OCI-LY7 (cell line): ENCODE measurements around the gene DEPDC1B. TPM values are rescaled to one million over a fixed set of nuclear protein-coding genes. Genes with fewer than 3 reads are reported as not detected.

ENCODE experiments used
- BruUV-seq: library from RNA; stranded (reverse); fragments of 400-500 nt; replicated peaks from 2 replicates; lab custom pipeline; 2021; lab: Mats Ljungman, UMichigan
- CTCF ChIA-PET: fragments of 300-600 bp; sonication (Branson Sonifier 250); formaldehyde crosslinking; loops from one replicate; lab custom pipeline; 2022; ENCODE audit warnings: antibody characterized with exemption; ENCODE audit not compliant: unreplicated experiment; lab: Charles Lee
- POLR2A ChIA-PET: fragments of 300-600 bp; sonication (Branson Sonifier 250); formaldehyde crosslinking; loops from one replicate; lab custom pipeline; 2022; ENCODE audit warnings: antibody characterized with exemption; lab: Charles Lee
- DNase-seq: peaks from one replicate; pipeline ENCODE4 v3.0.0-alpha.2; 2015; ENCODE audit warnings: low spot score
- H2AFZ ChIP-seq: fragments of 200-600 bp; sonication (generic), shearing (Covaris generic); 2 replicates; pipeline ENCODE4 v1.6.1; 2014; ENCODE audit warnings: mild to moderate bottlenecking, antibody characterized with exemption, low read length, moderate library complexity
- H3K27ac ChIP-seq: fragments of 200-600 bp; sonication (generic); 2 replicates; pipeline ENCODE4 v1.5.1; 2014; ENCODE audit warnings: mixed run types, low read depth, mild to moderate bottlenecking, moderate library complexity, low read length, inconsistent platforms; ENCODE audit not compliant: poor library complexity, severe bottlenecking
- H3K36me3 ChIP-seq: fragments of 200-600 bp; sonication (generic); 2 replicates; pipeline ENCODE4 v1.6.1; 2014; ENCODE audit warnings: mild to moderate bottlenecking, antibody characterized with exemption, low read length, moderate library complexity, mixed read lengths; ENCODE audit not compliant: insufficient read depth
- H3K4me1 ChIP-seq: fragments of 200-600 bp; sonication (generic); 2 replicates; pipeline ENCODE4 v1.5.1; 2014; ENCODE audit warnings: mild to moderate bottlenecking, low read length; ENCODE audit not compliant: insufficient read depth, poor library complexity, severe bottlenecking
- H3K4me2 ChIP-seq: fragments of 200-600 bp; sonication (generic); 2 replicates; pipeline ENCODE4 v1.6.1; 2014; ENCODE audit warnings: mild to moderate bottlenecking, low read length
- H3K4me3 ChIP-seq: fragments of 200-600 bp; sonication (generic); 2 replicates; pipeline ENCODE4 v1.5.1; 2014; ENCODE audit warnings: mild to moderate bottlenecking, low read depth, low read length; ENCODE audit not compliant: poor library complexity, severe bottlenecking
- H3K79me2 ChIP-seq: fragments of 200-600 bp; sonication (generic); 2 replicates; pipeline ENCODE4 v1.6.1; 2016; ENCODE audit warnings: low read depth, mild to moderate bottlenecking, low read length, moderate library complexity, mixed read lengths; ENCODE audit not compliant: insufficient read depth
- H3K9me2 ChIP-seq: fragments of 200-600 bp; sonication (generic); 2 replicates; pipeline ENCODE4 v1.6.1; 2016; ENCODE audit warnings: mild to moderate bottlenecking, low read length, mixed read lengths; ENCODE audit not compliant: insufficient read depth
- H3K9me3 ChIP-seq: fragments of 200-600 bp; sonication (generic); 2 replicates; pipeline ENCODE4 v1.6.1; 2014; ENCODE audit warnings: mild to moderate bottlenecking, mixed run types, low read length, mixed read lengths
- H4K20me1 ChIP-seq: fragments of 200-600 bp; sonication (generic); 2 replicates; pipeline ENCODE4 v1.6.1; 2014; ENCODE audit warnings: mild to moderate bottlenecking, antibody characterized with exemption, low read length, moderate library complexity, mixed read lengths; ENCODE audit not compliant: insufficient read depth
- EZH2phosphoT487 ChIP-seq: fragments of 200-600 bp; sonication (generic); IDR thresholded peaks from 2 replicates; pipeline ENCODE4 v1.6.1; 2018; ENCODE audit warnings: low read depth, borderline replicate concordance, mild to moderate bottlenecking, mixed run types, antibody characterized with exemption, low read length, moderate library complexity, mixed read lengths
- intact Hi-C: fragments of 100-400 bp; cut with micrococcal nuclease; formaldehyde crosslinking; loops from one replicate; pipeline ENCODE4 v1.10.0; 2022; ENCODE audit not compliant: unreplicated experiment
- total RNA-seq, 2 experiments: library from RNA; depleted of rRNA in 1 of 2; stranded (reverse); fragments of >200 nt in 1 of 2; shearing (Covaris generic) in 1 of 2; gene quantifications; 2 replicates each; pipeline ENCODE4 v1.2.3, GENCODE V29; 2014 to 2022
- TF ChIP-seq, protein P1 (sequence below): fragments of 200-600 bp; sonication (generic); conservative IDR thresholded peaks from 2 replicates; pipeline ENCODE4 v1.5.1; 2014; ENCODE audit warnings: mild to moderate bottlenecking, antibody characterized with exemption, low read length, moderate library complexity, mixed read lengths

Gene DEPDC1B
- total RNA-seq, 2 experiments from 2014 or later = 43.7 to 47.6 TPM

DNA sequence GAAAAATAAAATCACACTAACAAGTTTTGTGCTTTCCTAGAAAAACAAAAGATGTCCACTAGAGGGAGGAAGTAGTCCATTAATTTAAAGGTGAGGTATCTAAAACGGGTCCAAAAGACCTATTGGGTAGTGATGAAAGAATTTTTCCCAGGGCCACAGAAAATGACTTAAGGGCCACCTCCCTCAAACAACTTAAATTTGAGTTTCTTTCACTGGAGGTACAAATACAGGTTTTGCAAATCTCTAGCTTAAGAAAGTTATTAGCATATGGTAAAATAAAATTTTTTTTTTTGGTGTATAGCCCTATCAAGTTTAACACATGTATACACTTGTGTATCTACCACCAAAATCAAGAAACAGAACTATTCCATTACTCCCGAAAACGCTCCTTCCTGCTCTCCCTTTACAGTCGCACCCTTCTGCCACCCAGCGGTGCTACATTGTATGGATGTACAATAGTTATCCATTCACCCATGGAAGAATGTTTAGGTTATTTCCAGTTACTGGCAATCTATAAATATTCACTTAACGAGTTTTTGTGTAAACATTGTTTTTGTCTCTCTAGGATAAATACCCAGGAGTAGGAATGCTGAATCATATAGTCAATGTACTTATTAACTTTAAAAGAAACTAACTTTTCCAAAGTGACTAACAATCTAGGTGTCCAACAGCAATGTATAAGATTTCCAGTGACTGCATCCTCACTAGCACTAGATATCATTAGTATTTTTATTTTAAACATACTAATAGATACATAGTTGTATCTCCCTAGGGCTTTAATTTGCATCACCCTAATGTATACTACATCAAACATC, 21.9 kb downstream of the DEPDC1B start:
- Histone ChIP-seq H3K27ac (no peak overlapping the region), H3K4me3 (no peak overlapping the region), H3K4me1 (no peaks in the 10 kb centered on the region), H4K20me1 (peaks cover 15% of the 10 kb centered on the region; the same call in 1 of the 2 replicates), H2AFZ (no peak overlapping the region), H3K36me3 (peaks cover 34% of the 10 kb centered on the region), H3K79me2 (peaks cover 69% of the 10 kb centered on the region), H3K9me2 (no peaks in the 10 kb centered on the region), H3K9me3 (no peaks in the 10 kb centered on the region), H3K4me2 (no peak overlapping the region)
- ChIA-PET POLR2A (interaction anchor here (0.7 to 1.1 kb wide), 3 partner anchors 24 to 282 kb away, joined by 3 to 4 read pairs (median 3); no protein-coding TSS in a partner anchor), CTCF (interaction anchor here (1.8 kb wide), 1 partner anchor 21 kb away, joined by 7 read pairs; the partner anchor contains the start of gene DEPDC1B)
- intact Hi-C loops = loop anchor here (10.0 kb wide), 1 partner anchor 873 kb away; no protein-coding TSS in a partner anchor
- DNase-seq = peak; percentile 33
- TF ChIP-seq, protein P1, sequence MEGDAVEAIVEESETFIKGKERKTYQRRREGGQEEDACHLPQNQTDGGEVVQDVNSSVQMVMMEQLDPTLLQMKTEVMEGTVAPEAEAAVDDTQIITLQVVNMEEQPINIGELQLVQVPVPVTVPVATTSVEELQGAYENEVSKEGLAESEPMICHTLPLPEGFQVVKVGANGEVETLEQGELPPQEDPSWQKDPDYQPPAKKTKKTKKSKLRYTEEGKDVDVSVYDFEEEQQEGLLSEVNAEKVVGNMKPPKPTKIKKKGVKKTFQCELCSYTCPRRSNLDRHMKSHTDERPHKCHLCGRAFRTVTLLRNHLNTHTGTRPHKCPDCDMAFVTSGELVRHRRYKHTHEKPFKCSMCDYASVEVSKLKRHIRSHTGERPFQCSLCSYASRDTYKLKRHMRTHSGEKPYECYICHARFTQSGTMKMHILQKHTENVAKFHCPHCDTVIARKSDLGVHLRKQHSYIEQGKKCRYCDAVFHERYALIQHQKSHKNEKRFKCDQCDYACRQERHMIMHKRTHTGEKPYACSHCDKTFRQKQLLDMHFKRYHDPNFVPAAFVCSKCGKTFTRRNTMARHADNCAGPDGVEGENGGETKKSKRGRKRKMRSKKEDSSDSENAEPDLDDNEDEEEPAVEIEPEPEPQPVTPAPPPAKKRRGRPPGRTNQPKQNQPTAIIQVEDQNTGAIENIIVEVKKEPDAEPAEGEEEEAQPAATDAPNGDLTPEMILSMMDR = peak; percentile 81
- TF ChIP-seq EZH2phosphoT487 = no peak
- BruUV-seq = no TSS peak

DNA sequence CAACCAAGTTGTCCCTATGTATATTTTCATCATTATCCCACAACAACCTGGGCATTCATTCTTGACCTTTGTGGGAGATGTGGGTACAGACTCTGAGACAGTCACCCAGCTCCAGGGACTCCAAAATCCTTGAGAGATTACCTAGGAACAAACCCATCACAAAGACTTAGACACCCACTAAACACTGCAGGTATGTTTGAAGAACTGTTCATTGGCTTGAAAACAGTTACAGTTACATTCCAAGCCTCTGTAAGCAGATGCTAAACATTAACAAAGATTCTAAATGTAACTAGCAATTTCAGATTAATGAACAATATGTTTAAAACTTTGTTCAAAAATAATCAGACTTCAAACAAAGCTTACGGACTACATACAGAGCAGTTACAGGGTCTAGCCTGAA, 24.7 kb downstream of the DEPDC1B start:
- peaks cover 16% of the 10 kb centered on the region for H3K36me3 ChIP-seq
- peaks cover 10% of the 10 kb centered on the region; the same call in 1 of the 2 replicates for H4K20me1 ChIP-seq
- no peak for DNase-seq
- intact Hi-C loops = loop anchor here (10.0 kb wide), 1 partner anchor 870 kb away; no protein-coding TSS in a partner anchor
- CTCF ChIA-PET = no interaction called here
- H3K9me2 ChIP-seq = no peaks in the 10 kb centered on the region
- no TSS peak for BruUV-seq
- no peak overlapping the region for H3K4me2 ChIP-seq
- TF ChIP-seq, protein P1 = no peak
- no peak for TF ChIP-seq EZH2phosphoT487
- POLR2A ChIA-PET = interaction anchor here (0.7 to 1.6 kb wide), 3 partner anchors 8 to 1464 kb away, joined by 3 to 5 read pairs (median 4); no protein-coding TSS in a partner anchor
- H3K4me1 ChIP-seq = no peaks in the 10 kb centered on the region
- no peak overlapping the region for H2AFZ ChIP-seq
- no peak overlapping the region for H3K4me3 ChIP-seq
- H3K79me2 ChIP-seq = peaks cover 44% of the 10 kb centered on the region
- H3K27ac ChIP-seq = no peak overlapping the region
- no peaks in the 10 kb centered on the region for H3K9me3 ChIP-seq
